Testis (tissue), 2 donors: Measurements from ENCODE around the gene DMD.

ENCODE experiments used
- POLR2A ChIP-seq: fragments of 450-650 bp; IDR thresholded peaks from one replicate; pipeline ENCODE4 v1.6.1; 2017; ENCODE audit warnings: antibody characterized with exemption, mild to moderate bottlenecking, moderate library complexity
- TF ChIP-seq, protein P1 (sequence below), 3 experiments: fragments of 450-650 bp in 2 of 3; fragments of 200-600 bp in 1 of 3; sonication (generic) in 1 of 3; IDR thresholded peaks; one replicate each; pipeline ENCODE4 v1.5.1; 2016 to 2019; ENCODE audit warnings: antibody characterized with exemption in 3 of 3, mild to moderate bottlenecking in 2 of 3, moderate library complexity in 1 of 3

GRCh38 chrX:31376408-31377022 is 1834.8 kb downstream of the DMD start:
- TF ChIP-seq, protein P1, sequence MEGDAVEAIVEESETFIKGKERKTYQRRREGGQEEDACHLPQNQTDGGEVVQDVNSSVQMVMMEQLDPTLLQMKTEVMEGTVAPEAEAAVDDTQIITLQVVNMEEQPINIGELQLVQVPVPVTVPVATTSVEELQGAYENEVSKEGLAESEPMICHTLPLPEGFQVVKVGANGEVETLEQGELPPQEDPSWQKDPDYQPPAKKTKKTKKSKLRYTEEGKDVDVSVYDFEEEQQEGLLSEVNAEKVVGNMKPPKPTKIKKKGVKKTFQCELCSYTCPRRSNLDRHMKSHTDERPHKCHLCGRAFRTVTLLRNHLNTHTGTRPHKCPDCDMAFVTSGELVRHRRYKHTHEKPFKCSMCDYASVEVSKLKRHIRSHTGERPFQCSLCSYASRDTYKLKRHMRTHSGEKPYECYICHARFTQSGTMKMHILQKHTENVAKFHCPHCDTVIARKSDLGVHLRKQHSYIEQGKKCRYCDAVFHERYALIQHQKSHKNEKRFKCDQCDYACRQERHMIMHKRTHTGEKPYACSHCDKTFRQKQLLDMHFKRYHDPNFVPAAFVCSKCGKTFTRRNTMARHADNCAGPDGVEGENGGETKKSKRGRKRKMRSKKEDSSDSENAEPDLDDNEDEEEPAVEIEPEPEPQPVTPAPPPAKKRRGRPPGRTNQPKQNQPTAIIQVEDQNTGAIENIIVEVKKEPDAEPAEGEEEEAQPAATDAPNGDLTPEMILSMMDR (IDR thresholded peaks at IDR 0.05) = no peak
- no peak for TF ChIP-seq POLR2A
